Esophagus squamous epithelium (tissue), 4 donors: ENCODE measurements around the gene ZNF592.

Experiments
- POLR2A ChIP-seq, 4 donors: fragments of 450-650 bp; IDR thresholded peaks; one replicate each; pipeline ENCODE4 v1.6.1; 2017; ENCODE audit warnings: antibody characterized with exemption in 4 of 4, mild to moderate bottlenecking in 4 of 4, moderate library complexity in 3 of 4
- TF ChIP-seq, protein P1 (sequence below), 6 experiments: fragments of 450-650 bp in 4 of 6; fragments of 200-600 bp in 2 of 6; sonication (generic) in 2 of 6; IDR thresholded peaks; one replicate each; pipeline ENCODE4 v1.5.1; 2016 to 2019; ENCODE audit warnings: antibody characterized with exemption in 6 of 6, mild to moderate bottlenecking in 4 of 6, moderate library complexity in 4 of 6

DNA sequence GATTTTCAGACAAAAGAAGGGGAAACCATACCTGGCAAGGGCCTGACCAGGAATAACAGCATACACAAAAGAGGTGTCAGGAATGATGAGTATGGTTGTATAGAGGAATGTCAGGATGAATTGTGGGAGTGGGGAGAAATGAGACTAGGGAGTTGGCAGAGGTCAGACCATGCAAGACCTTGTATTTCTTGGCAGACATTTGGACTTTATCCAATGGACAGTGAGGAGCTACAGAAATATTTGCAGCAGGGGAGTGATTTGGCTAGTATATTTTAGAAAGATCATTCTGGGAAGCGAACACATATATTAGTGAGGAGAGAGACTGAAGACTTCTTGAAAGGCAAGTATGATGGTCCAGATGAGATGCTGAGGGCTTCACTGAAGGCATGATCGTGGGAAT, 43.4 kb downstream of the ZNF592 start:
- no peak for TF ChIP-seq POLR2A (IDR thresholded peaks at IDR 0.05)
- TF ChIP-seq, protein P1, sequence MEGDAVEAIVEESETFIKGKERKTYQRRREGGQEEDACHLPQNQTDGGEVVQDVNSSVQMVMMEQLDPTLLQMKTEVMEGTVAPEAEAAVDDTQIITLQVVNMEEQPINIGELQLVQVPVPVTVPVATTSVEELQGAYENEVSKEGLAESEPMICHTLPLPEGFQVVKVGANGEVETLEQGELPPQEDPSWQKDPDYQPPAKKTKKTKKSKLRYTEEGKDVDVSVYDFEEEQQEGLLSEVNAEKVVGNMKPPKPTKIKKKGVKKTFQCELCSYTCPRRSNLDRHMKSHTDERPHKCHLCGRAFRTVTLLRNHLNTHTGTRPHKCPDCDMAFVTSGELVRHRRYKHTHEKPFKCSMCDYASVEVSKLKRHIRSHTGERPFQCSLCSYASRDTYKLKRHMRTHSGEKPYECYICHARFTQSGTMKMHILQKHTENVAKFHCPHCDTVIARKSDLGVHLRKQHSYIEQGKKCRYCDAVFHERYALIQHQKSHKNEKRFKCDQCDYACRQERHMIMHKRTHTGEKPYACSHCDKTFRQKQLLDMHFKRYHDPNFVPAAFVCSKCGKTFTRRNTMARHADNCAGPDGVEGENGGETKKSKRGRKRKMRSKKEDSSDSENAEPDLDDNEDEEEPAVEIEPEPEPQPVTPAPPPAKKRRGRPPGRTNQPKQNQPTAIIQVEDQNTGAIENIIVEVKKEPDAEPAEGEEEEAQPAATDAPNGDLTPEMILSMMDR (IDR thresholded peaks at IDR 0.05), result no peak
